HepG2 (cell line): Measurements from ENCODE around the gene POFUT1. TPM values are rescaled to one million over a fixed set of nuclear protein-coding genes. Genes with fewer than 3 reads are reported as not detected.

Source experiments
- ATAC-seq: fragments of 200-7000 bp; cut with Tn5 transposase; 3 replicates; pipeline ENCODE4 v1.9.1; 2020; ENCODE audit warnings: mild to moderate bottlenecking, moderate library complexity
- BruUV-seq: library from RNA; stranded (reverse); fragments of 400-500 nt; replicated peaks from 2 replicates; lab custom pipeline; 2021; lab: Mats Ljungman, UMichigan
- CTCF ChIA-PET: fragments of 300-600 bp; formaldehyde crosslinking; extraction: SDS; loops from one replicate; lab custom pipeline; 2021; ENCODE audit warnings: low total read pairs, inconsistent platforms, low intra/inter-chr PET ratio; lab: Yijun Ruan, JAX
- POLR2A ChIA-PET: fragments of 350-600 bp; sonication (Branson Sonifier 250); formaldehyde crosslinking; loops from one replicate; lab custom pipeline; 2020; ENCODE audit warnings: antibody characterized with exemption, inconsistent platforms; lab: Yijun Ruan, JAX
- DNase-seq: peaks from one replicate; pipeline ENCODE4 v3.0.0-alpha.2; 2015; ENCODE audit warnings: low spot score
- FAIRE-seq: peaks from 3 replicates; lab custom pipeline; 2011; peaks lifted over from hg19 to GRCh38; lab: Jason Lieb, UNC
- H2AFZ ChIP-seq: one replicate; pipeline ENCODE4 v1.6.1; 2011; ENCODE audit warnings: low read length, inconsistent platforms
- H3K27ac ChIP-seq: fragments of 300-600 bp; 3 replicates; pipeline ENCODE4 v1.8.0; 2011; ENCODE audit warnings: mixed run types, mild to moderate bottlenecking, mixed read lengths, low read length, inconsistent platforms; ENCODE audit not compliant: insufficient read depth; ENCODE audit errors: extremely low read length
- H3K27me3 ChIP-seq, 2 experiments: fragments of 200-600 bp in 1 of 2; 2 replicates in 1 of 2; 3 replicates in 1 of 2; pipeline versions ENCODE4 v1.6.0 to v1.8.0; 2011; ENCODE audit warnings: low read length in 2 of 2, mild to moderate bottlenecking in 2 of 2, moderate library complexity in 2 of 2, inconsistent platforms in 1 of 2; ENCODE audit not compliant: insufficient read depth in 2 of 2, control insufficient read depth in 1 of 2
- H3K36me3 ChIP-seq, 2 experiments: fragments of 200-600 bp in 1 of 2; replicated peaks in 1 of 2; 2 replicates in 1 of 2; 3 replicates in 1 of 2; pipeline versions ENCODE4 v1.5.1 to v1.8.0; 2011; ENCODE audit warnings: low read length in 2 of 2, inconsistent platforms in 1 of 2; ENCODE audit not compliant: insufficient read depth in 2 of 2, control insufficient read depth in 1 of 2
- H3K4me1 ChIP-seq: 2 replicates; pipeline ENCODE4 v1.5.1; 2012; ENCODE audit warnings: low read length, inconsistent platforms; ENCODE audit not compliant: insufficient read depth
- H3K4me2 ChIP-seq: 2 replicates; pipeline ENCODE4 v1.6.0; 2011; ENCODE audit warnings: low read depth, low read length, inconsistent platforms
- H3K4me3 ChIP-seq, 3 experiments: fragments of 200-600 bp in 1 of 3; sonication (generic), shearing (Covaris generic) in 1 of 3; replicated peaks in 1 of 3; 2 replicates each; pipeline ENCODE4 v1.5.1; 2011 to 2016; ENCODE audit warnings: low read length in 3 of 3, inconsistent platforms in 2 of 3, low read depth in 2 of 3, mild to moderate bottlenecking in 2 of 3, control low read depth in 1 of 3, mixed read lengths in 1 of 3; ENCODE audit not compliant: insufficient read depth in 1 of 3
- H3K79me2 ChIP-seq: one replicate; pipeline ENCODE4 v1.6.1; 2011; ENCODE audit warnings: low read length, inconsistent platforms; ENCODE audit not compliant: insufficient read depth
- H3K9ac ChIP-seq: 2 replicates; pipeline ENCODE4 v1.6.0; 2011; ENCODE audit warnings: mild to moderate bottlenecking, low read depth, low read length, inconsistent platforms; ENCODE audit not compliant: insufficient read depth
- H3K9me3 ChIP-seq: 2 replicates; pipeline ENCODE4 v1.5.1; 2012; ENCODE audit warnings: mild to moderate bottlenecking, low read length
- H4K20me1 ChIP-seq: 2 replicates; pipeline ENCODE4 v1.6.0; 2011; ENCODE audit warnings: inconsistent platforms, mild to moderate bottlenecking, low read length, moderate library complexity; ENCODE audit not compliant: insufficient read depth
- ADNP ChIP-seq: sonication (generic); formaldehyde crosslinking; IDR thresholded peaks from 2 replicates; pipeline ENCODE4 v1.4.0; 2020; ENCODE audit warnings: missing genetic modification reagents
- ARNTL ChIP-seq: sonication (generic); formaldehyde crosslinking; IDR thresholded peaks from 2 replicates; pipeline ENCODE4 v1.4.0; 2020; ENCODE audit warnings: mild to moderate bottlenecking, missing genetic modification reagents
- ATF3 ChIP-seq: sonication (generic); formaldehyde crosslinking; IDR thresholded peaks from 2 replicates; pipeline ENCODE4 v1.4.0; 2020; ENCODE audit warnings: missing genetic modification reagents
- CSRNP2 ChIP-seq: sonication (generic); formaldehyde crosslinking; conservative IDR thresholded peaks from 2 replicates; pipeline ENCODE4 v1.8.0; 2022; ENCODE audit warnings: low read depth, missing genetic modification reagents
- ETV5 ChIP-seq: IDR thresholded peaks from 2 replicates; pipeline ENCODE4 v1.6.1; 2018; ENCODE audit warnings: missing biosample characterization, missing genetic modification reagents, inconsistent platforms, borderline replicate concordance
- KDM5B ChIP-seq: sonication (generic); formaldehyde crosslinking; IDR thresholded peaks from 2 replicates; pipeline ENCODE4 v1.4.0; 2020; ENCODE audit warnings: missing genetic modification reagents, mild to moderate bottlenecking, borderline replicate concordance
- PAXIP1 ChIP-seq: sonication (generic); formaldehyde crosslinking; conservative IDR thresholded peaks from 2 replicates; pipeline ENCODE4 v1.4.0; 2020; ENCODE audit warnings: mild to moderate bottlenecking, missing genetic modification reagents, moderate library complexity
- RNF2 ChIP-seq: fragments of 450-650 bp; conservative IDR thresholded peaks from 2 replicates; pipeline ENCODE4 v1.6.1; 2016; ENCODE audit warnings: low read depth
- SAP130 ChIP-seq: IDR thresholded peaks from 2 replicates; pipeline ENCODE4 v1.6.1; 2016; ENCODE audit warnings: low read depth
- SATB2 ChIP-seq: sonication (generic); formaldehyde crosslinking; IDR thresholded peaks from 2 replicates; pipeline ENCODE4 v1.5.0; 2020; ENCODE audit warnings: missing genetic modification reagents
- SMC3 ChIP-seq: IDR thresholded peaks from 2 replicates; pipeline ENCODE4 v1.6.1; 2011; ENCODE audit warnings: low read length, improper control_type of control experiment
- TCF7 ChIP-seq: sonication (generic); IDR thresholded peaks from 2 replicates; pipeline ENCODE4 v1.6.1; 2016; ENCODE audit warnings: antibody characterized with exemption, low read depth
- ZBTB34 ChIP-seq: sonication (generic); formaldehyde crosslinking; IDR thresholded peaks from 2 replicates; pipeline ENCODE4 v1.8.0; 2022; ENCODE audit warnings: mild to moderate bottlenecking, missing genetic modification reagents
- ZBTB7B ChIP-seq: sonication (generic); formaldehyde crosslinking; IDR thresholded peaks from 2 replicates; pipeline ENCODE4 v1.4.0; 2020; ENCODE audit warnings: missing genetic modification reagents
- ZMYM2 ChIP-seq: sonication (generic); formaldehyde crosslinking; IDR thresholded peaks from 2 replicates; pipeline ENCODE4 v1.8.0; 2022; ENCODE audit warnings: mild to moderate bottlenecking, missing genetic modification reagents
- ZNF136 ChIP-seq: sonication (generic); formaldehyde crosslinking; IDR thresholded peaks from 2 replicates; pipeline ENCODE4 v1.8.1; 2022; ENCODE audit warnings: low read depth, mild to moderate bottlenecking, moderate library complexity, missing genetic modification reagents
- ZNF30 ChIP-seq: sonication (generic); formaldehyde crosslinking; IDR thresholded peaks from 2 replicates; pipeline ENCODE4 v1.5.0; 2020; ENCODE audit warnings: mild to moderate bottlenecking, missing genetic modification reagents
- ZNF337 ChIP-seq: sonication (generic); formaldehyde crosslinking; IDR thresholded peaks from 2 replicates; pipeline ENCODE4 v1.5.1; 2020; ENCODE audit warnings: missing genetic modification reagents, low read depth, mild to moderate bottlenecking, borderline replicate concordance
- ZNF569 ChIP-seq: sonication (generic); formaldehyde crosslinking; IDR thresholded peaks from 2 replicates; pipeline ENCODE4 v1.5.0; 2020; ENCODE audit warnings: mild to moderate bottlenecking, missing genetic modification reagents, moderate library complexity, borderline replicate concordance
- ZNF615 ChIP-seq: sonication (generic); formaldehyde crosslinking; IDR thresholded peaks from 2 replicates; pipeline ENCODE4 v1.5.0; 2020; ENCODE audit warnings: mild to moderate bottlenecking, missing genetic modification reagents, borderline replicate concordance
- ZNF879 ChIP-seq: sonication (generic); formaldehyde crosslinking; IDR thresholded peaks from 2 replicates; pipeline ENCODE4 v1.8.1; 2023; ENCODE audit warnings: missing genetic modification reagents
- WGBS: methylation state at CpG from one replicate; pipeline ENCODE4 v1.1.6; 2017; ENCODE audit warnings: low lambda C conversion rate; 5-methylcytosine and 5-hydroxymethylcytosine counted together
- in situ Hi-C: cut with HindIII; loops from 2 replicates; pipeline ENCODE4 v1.10.0; 2017; ENCODE audit warnings: low pct_unique_long_range_greater_than_20kb; ENCODE audit not compliant: extremely low pct_ligation_motif_present
- intact Hi-C: fragments of 100-400 bp; cut with micrococcal nuclease; formaldehyde crosslinking; loops from one replicate; pipeline ENCODE4 v1.10.0; 2022; ENCODE audit not compliant: unreplicated experiment
- polyA plus RNA-seq, 8 experiments: library from polyadenylated mRNA; depleted of rRNA in 3 of 8; stranded (reverse) in 7 of 8; unstranded in 1 of 8; fragments of >200 nt; fragmentation: Illumina TruSeq in 4 of 8; extraction: Trizol in 4 of 8; gene quantifications; 2 replicates each; pipeline versions ENCODE4 v1.2.1 to v1.2.3, GENCODE V29; 2011 to 2016; ENCODE audit warnings: low read depth in 4 of 8, missing spikeins in 1 of 8, mixed read lengths in 1 of 8; ENCODE audit not compliant: insufficient read depth in 1 of 8
- total RNA-seq, 5 experiments: library from RNA; depleted of rRNA; stranded (reverse); fragments of >200 nt; fragmentation: Illumina TruSeq; extraction: Trizol; gene quantifications; 2 replicates each; pipeline ENCODE4 v1.2.3, GENCODE V29; 2016; ENCODE audit warnings: low read depth in 1 of 5

POFUT1 gene
- total and polyA plus RNA-seq, 2 of the 13 experiments (the other 11 are each of a cell fraction or from before 2014, with no cell fraction given): 35.5 to 58.3 TPM

GRCh38 chr20:32213870-32214269, 6.2 kb downstream of the POFUT1 start:
- FAIRE-seq (peak; percentile 69), DNase-seq (no peak), ATAC-seq (peak; percentile 13; the same call in 2 of the 3 replicates)
- WGBS: 93% methylated on average over 1 of the region's 1 CpG
- H3K79me2 ChIP-seq: peaks cover 9% of the 10 kb centered on the region
- in situ Hi-C loops (no loop called here), intact Hi-C loops (no loop called here)
- H3K9ac ChIP-seq: no peak overlapping the region
- H3K9me3 ChIP-seq: no peaks in the 10 kb centered on the region
- no peak overlapping the region for H3K27ac ChIP-seq
- H4K20me1 ChIP-seq: no peaks in the 10 kb centered on the region
- H3K4me2 ChIP-seq: no peak overlapping the region
- BruUV-seq: no TSS peak
- H3K27me3 ChIP-seq: no peaks in the 10 kb centered on the region
- no peak overlapping the region for H2AFZ ChIP-seq
- CTCF ChIA-PET: no interaction called here
- peaks cover 38 to 71% of the 10 kb centered on the region in 2 experiments for H3K36me3 ChIP-seq
- peaks cover 39% of the 10 kb centered on the region for H3K4me1 ChIP-seq
- H3K4me3 ChIP-seq: no peak overlapping the region
- POLR2A ChIA-PET: no interaction called here
- TF ChIP-seq ATF3 (CRISPR knock-in tag) (no peak), SMC3 (no peak), ZMYM2 (no peak), ARNTL (CRISPR knock-in tag) (0 out of 2 replicates have a peak, but pooled peaks have one; percentile 32), TCF7 (peak; percentile 53), KDM5B (CRISPR knock-in tag) (no peak), ZNF569 (CRISPR knock-in tag) (no peak), CSRNP2 (CRISPR knock-in tag) (no peak), ZBTB7B (CRISPR knock-in tag) (no peak), ZNF136 (CRISPR knock-in tag) (no peak), ZNF879 (no peak), ETV5 (CRISPR knock-in tag) (no peak), ZNF30 (CRISPR knock-in tag) (no peak), ADNP (no peak), ZNF615 (CRISPR knock-in tag) (no peak), SATB2 (CRISPR knock-in tag) (no peak), ZNF337 (CRISPR knock-in tag) (no peak), PAXIP1 (CRISPR knock-in tag) (peak; percentile 42; the same call in 1 of the 2 replicates), RNF2 (no peak), ZBTB34 (CRISPR knock-in tag) (no peak), SAP130 (CRISPR knock-in tag) (no peak)
